ENCODE results near the gene CDK18. TPM values are rescaled to one million over a fixed set of nuclear protein-coding genes. Genes with fewer than 3 reads are reported as not detected.

The CDK18 gene
- total RNA-seq, 1 donor from 2014 or later = 23.9 TPM

DNA sequence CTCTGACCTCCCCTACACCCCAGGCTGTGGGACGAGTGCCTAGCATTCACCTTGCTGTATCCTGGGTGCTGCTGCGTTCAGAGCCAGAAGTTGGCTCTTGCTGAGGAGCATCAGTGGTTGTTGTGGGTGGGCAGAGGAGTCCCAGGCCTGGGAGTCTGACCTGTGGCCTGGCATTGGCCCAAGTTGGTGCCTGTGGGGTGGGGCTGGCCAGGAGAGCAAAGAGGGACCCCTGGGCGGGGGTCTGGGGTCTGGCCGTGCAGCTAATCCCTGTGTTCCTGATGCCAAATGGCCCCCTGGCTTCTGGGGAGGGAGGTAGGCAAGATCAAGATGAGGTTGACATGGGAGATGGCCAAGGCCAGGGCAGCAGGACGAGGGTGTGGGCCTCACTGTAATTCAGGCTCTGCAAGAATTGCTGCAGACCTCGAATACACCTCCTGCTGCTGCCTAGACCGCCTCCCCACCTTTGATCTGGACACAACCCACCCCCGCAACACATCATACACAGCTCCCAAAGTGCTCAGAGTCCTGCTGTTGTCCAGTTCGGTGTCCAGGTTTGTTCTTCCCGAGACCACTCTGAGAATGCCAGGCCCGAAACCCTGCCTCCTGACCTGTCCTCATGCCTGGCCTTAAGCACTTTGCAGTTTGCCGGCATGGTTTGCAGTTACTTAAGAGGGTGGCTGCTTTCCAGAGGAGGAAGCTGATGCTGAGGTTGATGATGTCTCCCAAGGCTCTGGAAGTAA lies 28.7 kb downstream of the CDK18 start:
- Mint-ChIP-seq H3K27ac (no peak overlapping the region), H3K9me3 (ENCODE audit: low read depth) (no peaks in the 10 kb centered on the region), H3K4me3 (ENCODE audit: low read depth) (no peak overlapping the region), H3K4me1 (ENCODE audit: low read depth) (no peaks in the 10 kb centered on the region), H3K27me3 (peaks cover 31% of the 10 kb centered on the region), H3K36me3 (ENCODE audit: insufficient read depth) (no peaks in the 10 kb centered on the region)
- no peak for DNase-seq (ENCODE audit: low spot score, unreplicated experiment)
- TF ChIP-seq, protein P1, sequence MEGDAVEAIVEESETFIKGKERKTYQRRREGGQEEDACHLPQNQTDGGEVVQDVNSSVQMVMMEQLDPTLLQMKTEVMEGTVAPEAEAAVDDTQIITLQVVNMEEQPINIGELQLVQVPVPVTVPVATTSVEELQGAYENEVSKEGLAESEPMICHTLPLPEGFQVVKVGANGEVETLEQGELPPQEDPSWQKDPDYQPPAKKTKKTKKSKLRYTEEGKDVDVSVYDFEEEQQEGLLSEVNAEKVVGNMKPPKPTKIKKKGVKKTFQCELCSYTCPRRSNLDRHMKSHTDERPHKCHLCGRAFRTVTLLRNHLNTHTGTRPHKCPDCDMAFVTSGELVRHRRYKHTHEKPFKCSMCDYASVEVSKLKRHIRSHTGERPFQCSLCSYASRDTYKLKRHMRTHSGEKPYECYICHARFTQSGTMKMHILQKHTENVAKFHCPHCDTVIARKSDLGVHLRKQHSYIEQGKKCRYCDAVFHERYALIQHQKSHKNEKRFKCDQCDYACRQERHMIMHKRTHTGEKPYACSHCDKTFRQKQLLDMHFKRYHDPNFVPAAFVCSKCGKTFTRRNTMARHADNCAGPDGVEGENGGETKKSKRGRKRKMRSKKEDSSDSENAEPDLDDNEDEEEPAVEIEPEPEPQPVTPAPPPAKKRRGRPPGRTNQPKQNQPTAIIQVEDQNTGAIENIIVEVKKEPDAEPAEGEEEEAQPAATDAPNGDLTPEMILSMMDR (IDR thresholded peaks at IDR 0.05; ENCODE audit: unreplicated experiment) = no peak

- Mint-ChIP-seq H3K4me3 (ENCODE audit: low read depth) (no peak overlapping the region), H3K27me3 (peaks cover 33% of the 10 kb centered on the region), H3K4me1 (ENCODE audit: low read depth) (no peaks in the 10 kb centered on the region), H3K27ac (no peak overlapping the region), H3K36me3 (ENCODE audit: insufficient read depth) (no peaks in the 10 kb centered on the region), H3K9me3 (ENCODE audit: low read depth) (no peaks in the 10 kb centered on the region)
- TF ChIP-seq, protein P1 (IDR thresholded peaks at IDR 0.05; ENCODE audit: unreplicated experiment) = no peak
- DNase-seq (ENCODE audit: low spot score, unreplicated experiment) = no peak
Observed at GRCh38 chr1:205533748-205534443, 29.4 kb downstream of the CDK18 start.

DNA sequence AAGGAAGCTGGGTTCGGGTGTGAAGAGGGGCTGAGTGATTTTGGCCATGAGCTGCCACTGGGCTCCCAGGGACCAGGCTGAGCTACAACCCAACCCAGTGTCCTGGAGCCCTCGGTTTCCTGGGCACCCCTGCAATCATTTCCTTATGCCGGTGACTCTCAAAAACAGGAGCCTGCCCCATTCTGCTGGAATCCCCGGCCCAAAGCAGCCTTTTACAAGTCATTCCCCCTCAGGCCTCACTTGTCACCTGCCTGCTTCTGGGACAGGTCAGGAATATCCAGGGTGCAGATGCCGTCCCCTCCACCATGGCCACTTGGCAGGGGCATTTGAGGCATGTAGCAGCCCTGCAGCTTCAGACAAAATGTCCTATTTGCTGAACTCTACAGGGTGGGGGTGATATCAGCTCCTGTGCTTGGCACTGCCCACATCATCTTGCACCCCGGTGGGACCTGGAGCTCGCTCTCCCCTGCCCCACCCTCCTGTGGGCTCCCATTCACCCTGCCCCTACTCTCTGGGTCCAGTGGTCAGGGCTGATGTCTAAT lies 30.0 kb downstream of the CDK18 start:
- no peak overlapping the region for H3K4me3 Mint-ChIP-seq (ENCODE audit: low read depth)
- H3K4me1 Mint-ChIP-seq (ENCODE audit: low read depth) = no peaks in the 10 kb centered on the region
- H3K27me3 Mint-ChIP-seq = peaks cover 35% of the 10 kb centered on the region
- H3K9me3 Mint-ChIP-seq (ENCODE audit: low read depth) = no peaks in the 10 kb centered on the region
- DNase-seq (ENCODE audit: low spot score, unreplicated experiment) = no peak
- TF ChIP-seq, protein P1 (IDR thresholded peaks at IDR 0.05; ENCODE audit: unreplicated experiment) = no peak
- no peak overlapping the region for H3K27ac Mint-ChIP-seq
- no peaks in the 10 kb centered on the region for H3K36me3 Mint-ChIP-seq (ENCODE audit: insufficient read depth)

GRCh38 chr1:205535096-205535495 lies 30.6 kb downstream of the CDK18 start:
- TF ChIP-seq, protein P1 (IDR thresholded peaks at IDR 0.05; ENCODE audit: unreplicated experiment) = no peak
- Mint-ChIP-seq H3K9me3 (ENCODE audit: low read depth) (no peaks in the 10 kb centered on the region), H3K27me3 (peaks cover 34% of the 10 kb centered on the region), H3K27ac (no peak overlapping the region), H3K4me1 (ENCODE audit: low read depth) (no peaks in the 10 kb centered on the region), H3K4me3 (ENCODE audit: low read depth) (no peak overlapping the region), H3K36me3 (ENCODE audit: insufficient read depth) (no peaks in the 10 kb centered on the region)
- no peak for DNase-seq (ENCODE audit: low spot score, unreplicated experiment)

DNA sequence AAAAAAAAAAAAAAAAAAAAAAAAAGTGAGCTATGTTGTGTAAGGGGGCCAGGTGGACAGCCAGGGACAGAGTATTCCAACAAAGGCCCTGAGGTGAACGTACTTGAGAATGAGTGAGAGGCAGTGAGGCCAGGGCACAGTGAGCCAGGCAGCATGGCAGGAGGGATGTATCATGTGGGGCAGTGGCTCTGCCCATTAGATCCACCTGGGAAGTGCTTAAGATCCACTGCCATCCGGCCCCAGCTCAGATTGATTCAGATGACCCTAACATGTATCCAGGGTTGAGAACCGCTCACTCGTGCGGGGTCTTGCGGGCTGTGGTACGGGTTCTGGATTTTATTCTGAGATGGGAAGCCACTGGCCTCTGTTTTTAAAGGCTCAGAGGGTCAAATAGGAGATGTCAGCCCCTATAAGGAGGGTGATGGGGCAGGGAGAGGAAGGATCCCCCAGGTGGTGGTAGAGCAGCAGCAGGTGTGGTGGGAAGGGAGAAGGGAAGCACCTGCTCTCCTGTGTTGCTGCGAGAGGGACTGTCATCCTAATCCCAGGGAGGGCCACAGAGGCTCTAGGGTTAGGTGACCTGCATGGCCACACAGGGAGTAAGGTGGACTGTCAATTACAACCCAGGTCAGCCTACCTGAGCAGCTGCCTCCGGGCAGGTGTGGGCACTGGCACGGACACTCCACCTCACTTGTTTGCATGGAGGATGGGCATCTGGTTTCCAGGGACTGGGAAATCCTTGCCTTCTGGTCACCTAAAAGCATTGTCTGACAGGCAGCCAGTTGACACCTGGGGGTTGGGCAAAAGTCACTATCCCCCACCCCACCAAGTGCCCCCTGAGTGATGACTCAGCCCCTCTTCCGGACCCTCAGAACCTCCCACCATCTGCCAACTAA lies 31.6 kb downstream of the CDK18 start:
- H3K36me3 Mint-ChIP-seq (ENCODE audit: insufficient read depth) = no peaks in the 10 kb centered on the region
- TF ChIP-seq, protein P1 (IDR thresholded peaks at IDR 0.05; ENCODE audit: unreplicated experiment) = no peak
- no peaks in the 10 kb centered on the region for H3K4me1 Mint-ChIP-seq (ENCODE audit: low read depth)
- H3K27ac Mint-ChIP-seq = no peak overlapping the region
- no peaks in the 10 kb centered on the region for H3K9me3 Mint-ChIP-seq (ENCODE audit: low read depth)
- H3K4me3 Mint-ChIP-seq (ENCODE audit: low read depth) = no peak overlapping the region
- H3K27me3 Mint-ChIP-seq = peaks cover 35% of the 10 kb centered on the region
- no peak for DNase-seq (ENCODE audit: low spot score, unreplicated experiment)

All from progenitor cell of endocrine pancreas (in vitro differentiated cells).